ENCODE measurements around the gene TMEM100. TPM values are rescaled to one million over a fixed set of nuclear protein-coding genes. Genes with fewer than 3 reads are reported as not detected.

Gene TMEM100
- total RNA-seq, 1 experiment from 2014 or later = 1.7 TPM

GRCh38 chr17:55740511-55741355 is 18.1 kb upstream of the TMEM100 start:
- TF ChIP-seq, protein P1, sequence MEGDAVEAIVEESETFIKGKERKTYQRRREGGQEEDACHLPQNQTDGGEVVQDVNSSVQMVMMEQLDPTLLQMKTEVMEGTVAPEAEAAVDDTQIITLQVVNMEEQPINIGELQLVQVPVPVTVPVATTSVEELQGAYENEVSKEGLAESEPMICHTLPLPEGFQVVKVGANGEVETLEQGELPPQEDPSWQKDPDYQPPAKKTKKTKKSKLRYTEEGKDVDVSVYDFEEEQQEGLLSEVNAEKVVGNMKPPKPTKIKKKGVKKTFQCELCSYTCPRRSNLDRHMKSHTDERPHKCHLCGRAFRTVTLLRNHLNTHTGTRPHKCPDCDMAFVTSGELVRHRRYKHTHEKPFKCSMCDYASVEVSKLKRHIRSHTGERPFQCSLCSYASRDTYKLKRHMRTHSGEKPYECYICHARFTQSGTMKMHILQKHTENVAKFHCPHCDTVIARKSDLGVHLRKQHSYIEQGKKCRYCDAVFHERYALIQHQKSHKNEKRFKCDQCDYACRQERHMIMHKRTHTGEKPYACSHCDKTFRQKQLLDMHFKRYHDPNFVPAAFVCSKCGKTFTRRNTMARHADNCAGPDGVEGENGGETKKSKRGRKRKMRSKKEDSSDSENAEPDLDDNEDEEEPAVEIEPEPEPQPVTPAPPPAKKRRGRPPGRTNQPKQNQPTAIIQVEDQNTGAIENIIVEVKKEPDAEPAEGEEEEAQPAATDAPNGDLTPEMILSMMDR (IDR thresholded peaks at IDR 0.05; ENCODE audit: unreplicated experiment) = no peak
- no peak for DNase-seq (ENCODE audit: unreplicated experiment)
- POLR2A ChIA-PET = interaction anchor here (0.7 kb wide), 1 partner anchor 57 kb away, joined by 3 read pairs; no protein-coding TSS in a partner anchor
- Mint-ChIP-seq H3K4me3 (ENCODE audit: unreplicated experiment) (no peak overlapping the region), H3K9me3 (ENCODE audit: unreplicated experiment) (no peaks in the 10 kb centered on the region), H3K27ac (ENCODE audit: low read depth, unreplicated experiment) (no peak overlapping the region), H3K36me3 (ENCODE audit: insufficient read depth, unreplicated experiment) (no peaks in the 10 kb centered on the region), H3K4me1 (ENCODE audit: insufficient read depth, unreplicated experiment) (peaks cover 21% of the 10 kb centered on the region), H3K27me3 (ENCODE audit: insufficient read depth, unreplicated experiment) (no peaks in the 10 kb centered on the region)
- intact Hi-C loops (cut with micrococcal nuclease) = no loop called here
- BruUV-seq (replicated peaks) = no TSS peak
- CTCF ChIA-PET = interaction anchor here (0.6 to 2.0 kb wide), 4 partner anchors 10 to 594 kb away, joined by 3 to 7 read pairs (median 6); partner anchors contain the start of gene PCTP

- CTCF ChIA-PET = interaction anchor here (1.3 kb wide), 1 partner anchor 19 kb away, joined by 3 read pairs; no protein-coding TSS in a partner anchor
- BruUV-seq (replicated peaks) = no TSS peak
Measured at GRCh38 chr17:55737976-55738501, 15.4 kb upstream of the TMEM100 start.

DNA sequence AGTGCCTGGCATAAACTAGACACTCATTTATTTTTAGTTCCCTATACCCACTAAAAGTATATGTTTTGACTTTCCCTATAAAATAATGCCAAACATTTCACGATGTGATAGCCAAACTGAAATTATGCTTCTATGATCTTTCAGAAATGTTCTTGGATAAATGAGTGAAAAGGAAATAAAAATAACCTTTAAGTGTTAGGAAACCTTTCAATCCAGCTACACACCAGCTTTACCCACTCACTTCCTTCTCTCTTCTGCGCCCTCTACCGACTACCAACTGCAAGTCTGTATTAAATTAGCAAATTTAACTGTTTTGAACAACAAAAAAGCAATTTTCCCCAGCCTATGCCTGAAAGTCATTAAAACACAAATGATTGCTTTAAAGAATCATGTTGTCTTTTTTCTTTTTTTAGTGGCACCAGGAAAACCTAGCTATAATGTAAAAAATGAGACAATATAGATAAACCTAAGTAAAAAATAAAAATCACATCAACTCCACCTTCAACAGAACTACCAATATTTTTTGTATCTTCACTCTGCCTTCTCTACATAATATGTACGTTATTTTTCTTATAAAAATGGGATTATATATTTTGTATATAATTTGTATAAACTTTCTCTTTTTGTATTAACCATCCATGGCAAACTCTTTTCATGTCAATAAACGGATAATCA is 13.2 kb upstream of the TMEM100 start:
- ChIA-PET CTCF (interaction anchor here (0.5 to 5.1 kb wide), 28 partner anchors 8 to 499 kb away, joined by 3 to 46 read pairs (median 4); partner anchors contain the start of genes PCTP and TMEM100), POLR2A (interaction anchor here (0.6 to 3.1 kb wide), 6 partner anchors 7 to 623 kb away, joined by 3 to 18 read pairs (median 4); partner anchors contain the start of gene PCTP)
- BruUV-seq (replicated peaks) = no TSS peak

More at GRCh38 chr17:55737976-55738501, 15.4 kb upstream of the TMEM100 start:
- Mint-ChIP-seq H3K36me3 (ENCODE audit: insufficient read depth, unreplicated experiment) (peaks cover under 1% of the 10 kb centered on the region), H3K4me1 (ENCODE audit: insufficient read depth, unreplicated experiment) (peaks cover 31% of the 10 kb centered on the region), H3K9me3 (ENCODE audit: unreplicated experiment) (no peaks in the 10 kb centered on the region), H3K27ac (ENCODE audit: low read depth, unreplicated experiment) (no peak overlapping the region), H3K4me3 (ENCODE audit: unreplicated experiment) (no peak overlapping the region), H3K27me3 (ENCODE audit: insufficient read depth, unreplicated experiment) (no peaks in the 10 kb centered on the region)
- POLR2A ChIA-PET = interaction anchor here (0.5 to 1.0 kb wide), 3 partner anchors 13 to 304 kb away, joined by 3 read pairs; partner anchors contain the start of gene PCTP
- TF ChIP-seq, protein P1 (IDR thresholded peaks at IDR 0.05; ENCODE audit: unreplicated experiment) = no peak
- DNase-seq (ENCODE audit: unreplicated experiment) = no peak
- intact Hi-C loops (cut with micrococcal nuclease) = no loop called here

More for the DNA sequence above, 13.2 kb upstream of the TMEM100 start:
- TF ChIP-seq, protein P1 (IDR thresholded peaks at IDR 0.05; ENCODE audit: unreplicated experiment) = peak; percentile 50
- H3K27ac Mint-ChIP-seq (ENCODE audit: low read depth, unreplicated experiment) = no peak overlapping the region
- DNase-seq (ENCODE audit: unreplicated experiment) = peak; percentile 69
- no peaks in the 10 kb centered on the region for H3K27me3 Mint-ChIP-seq (ENCODE audit: insufficient read depth, unreplicated experiment)
- H3K4me1 Mint-ChIP-seq (ENCODE audit: insufficient read depth, unreplicated experiment) = peaks cover 41% of the 10 kb centered on the region
- H3K4me3 Mint-ChIP-seq (ENCODE audit: unreplicated experiment) = no peak overlapping the region
- intact Hi-C loops (cut with micrococcal nuclease) = no loop called here
- peaks cover 5% of the 10 kb centered on the region for H3K36me3 Mint-ChIP-seq (ENCODE audit: insufficient read depth, unreplicated experiment)
- no peaks in the 10 kb centered on the region for H3K9me3 Mint-ChIP-seq (ENCODE audit: unreplicated experiment)

Measured in MCF 10A (cell line).